ENCODE measurements around the gene GPC6.

DNA sequence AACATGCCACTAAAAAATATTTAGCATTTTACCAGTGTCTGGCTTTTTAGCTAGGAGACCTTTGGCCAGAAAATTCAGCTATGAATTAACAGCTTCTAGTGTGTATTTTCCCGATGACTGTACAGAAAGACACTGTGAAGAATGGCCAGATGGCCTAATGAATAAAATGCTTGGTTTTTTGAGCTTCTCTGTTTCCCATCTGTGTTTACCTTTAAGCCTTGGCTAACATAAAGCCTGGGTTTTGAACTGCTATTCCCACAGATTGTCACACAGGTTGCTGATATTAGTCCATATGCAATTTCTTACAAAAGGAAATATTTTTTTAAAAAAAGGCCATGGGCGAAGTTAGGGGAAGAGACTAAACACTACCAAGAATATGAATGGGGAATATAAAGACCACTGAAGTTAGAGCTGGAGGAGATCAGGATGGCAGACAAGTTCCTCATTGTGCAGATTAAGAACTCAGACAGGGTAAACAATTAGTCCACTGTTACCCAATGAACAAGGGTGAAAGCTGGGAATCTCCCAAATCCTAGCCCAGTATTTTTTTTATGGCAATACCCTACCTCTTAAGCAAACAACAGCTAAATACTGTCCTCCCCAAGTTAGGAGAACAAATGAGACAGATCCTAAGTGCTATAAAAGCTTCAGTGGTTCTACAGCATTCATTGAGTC, 1157.8 kb downstream of the GPC6 start:
- TF ChIP-seq CTCF (IDR thresholded peaks at IDR 0.05) (no peak), POLR2AphosphoS5 (IDR thresholded peaks at IDR 0.05) (no peak), POLR2A (IDR thresholded peaks at IDR 0.05) (no peak)
